Stimulated activated CD8-positive, alpha-beta memory T cell treated with anti-CD3 and anti-CD28 coated beads, Interleukin-15, amount 100 ng/mL, for 1 hour (primary cell): Measurements from ENCODE around the gene STYXL2.

ENCODE experiments used
- DNase-seq: peaks from one replicate; pipeline ENCODE4 v3.0.0-alpha.2; 2020; ENCODE audit warnings: low read depth

The STYXL2 gene

DNA sequence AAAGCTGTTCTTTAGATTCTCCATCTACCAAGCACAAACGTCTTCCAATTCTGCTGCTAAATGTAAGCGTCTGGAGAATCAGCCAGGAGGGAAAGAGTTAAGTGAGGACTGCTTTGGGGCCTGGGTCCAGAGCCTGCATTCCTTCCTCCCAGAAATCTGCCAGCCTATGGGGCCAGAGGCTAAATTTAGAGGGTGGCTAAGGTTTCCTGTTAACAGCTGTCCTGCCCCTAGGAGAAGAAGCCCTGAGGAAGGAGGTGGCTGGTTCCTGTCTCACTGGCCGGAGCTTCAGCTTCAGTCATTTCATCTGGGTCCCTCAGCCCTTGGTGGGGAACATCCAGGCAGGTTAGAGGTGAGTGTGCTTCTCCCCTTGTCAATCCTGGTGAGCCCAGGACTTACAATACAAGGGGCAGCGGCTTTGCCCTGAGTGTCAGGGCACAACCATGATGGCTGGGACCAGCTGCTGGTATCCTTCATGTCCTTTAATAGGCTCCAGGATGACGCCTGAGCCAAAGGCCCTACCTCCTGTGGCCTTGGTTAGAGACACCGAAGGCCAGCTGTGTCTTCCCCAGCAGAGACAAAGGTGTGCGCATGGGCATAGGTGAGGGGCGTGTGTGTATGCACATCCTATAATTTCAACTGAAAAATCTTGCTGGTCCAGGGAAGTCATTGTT lies at the start of gene STYXL2:
TSS of gene STYXL2 (plus strand) at position 230 of the 671 bp plus-strand sequence. CDS start 775 bp downstream, outside the sequence.
- no peak for DNase-seq

DNA sequence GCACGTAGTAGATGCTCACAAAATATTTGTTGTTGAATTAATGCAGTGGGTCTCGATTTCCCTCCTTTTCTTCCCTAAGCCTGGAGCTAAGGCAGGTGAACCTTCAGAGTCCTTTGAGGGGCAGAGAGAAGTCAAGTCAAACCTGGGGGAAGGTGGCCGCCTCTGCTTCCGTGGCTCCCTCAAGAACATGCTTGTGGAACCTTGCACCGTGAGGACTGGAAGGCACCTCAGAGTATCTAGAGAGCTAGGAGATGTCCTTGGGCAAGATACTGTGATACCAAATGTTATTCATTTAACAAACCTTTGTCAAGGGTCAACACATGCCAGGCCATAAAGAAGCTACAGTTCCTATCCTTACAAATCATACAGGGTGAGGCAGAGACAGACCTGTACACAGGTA lies 42.0 kb upstream of the STYXL2 start:
- no peak for DNase-seq

DNA sequence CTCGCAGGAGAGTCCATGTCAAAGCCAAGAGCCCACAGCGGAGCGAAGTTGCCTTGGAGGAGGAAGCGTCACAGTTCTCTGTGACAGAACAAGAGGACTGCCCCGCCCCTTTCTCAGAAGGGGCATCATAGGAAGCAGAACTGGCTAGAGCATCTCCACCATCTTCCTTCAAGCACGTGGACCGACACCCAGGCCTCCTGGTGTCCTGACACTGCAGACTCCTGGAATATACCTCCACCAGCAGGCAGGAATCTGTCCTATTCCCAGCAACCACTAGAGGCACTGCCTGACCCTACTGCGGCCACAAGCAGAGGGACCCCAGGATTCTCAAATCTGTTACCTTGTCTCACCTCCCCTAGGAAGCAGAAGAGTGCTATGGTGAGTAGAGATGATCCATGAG lies 41.5 kb upstream of the STYXL2 start:
- no peak for DNase-seq

DNA sequence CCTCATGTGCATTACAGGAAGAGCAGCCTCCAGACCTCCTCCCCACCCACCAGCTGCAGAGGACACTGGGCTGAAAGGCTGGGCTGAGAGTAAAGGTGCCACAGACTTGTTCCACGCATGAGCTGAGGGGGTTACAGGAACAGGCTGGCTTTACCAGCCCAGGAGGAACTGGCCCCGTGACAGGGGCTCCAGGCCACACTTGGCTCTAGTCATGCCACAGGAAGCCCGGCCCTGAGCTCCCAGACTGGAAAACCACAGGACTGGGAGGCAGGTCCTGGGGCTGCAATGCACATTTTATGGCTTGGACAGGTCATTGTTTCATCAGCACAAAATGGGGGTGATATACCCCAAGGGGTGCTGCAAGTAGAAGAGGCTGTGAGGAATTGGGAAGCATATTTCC lies 39.3 kb upstream of the STYXL2 start:
- DNase-seq, result no peak

DNA sequence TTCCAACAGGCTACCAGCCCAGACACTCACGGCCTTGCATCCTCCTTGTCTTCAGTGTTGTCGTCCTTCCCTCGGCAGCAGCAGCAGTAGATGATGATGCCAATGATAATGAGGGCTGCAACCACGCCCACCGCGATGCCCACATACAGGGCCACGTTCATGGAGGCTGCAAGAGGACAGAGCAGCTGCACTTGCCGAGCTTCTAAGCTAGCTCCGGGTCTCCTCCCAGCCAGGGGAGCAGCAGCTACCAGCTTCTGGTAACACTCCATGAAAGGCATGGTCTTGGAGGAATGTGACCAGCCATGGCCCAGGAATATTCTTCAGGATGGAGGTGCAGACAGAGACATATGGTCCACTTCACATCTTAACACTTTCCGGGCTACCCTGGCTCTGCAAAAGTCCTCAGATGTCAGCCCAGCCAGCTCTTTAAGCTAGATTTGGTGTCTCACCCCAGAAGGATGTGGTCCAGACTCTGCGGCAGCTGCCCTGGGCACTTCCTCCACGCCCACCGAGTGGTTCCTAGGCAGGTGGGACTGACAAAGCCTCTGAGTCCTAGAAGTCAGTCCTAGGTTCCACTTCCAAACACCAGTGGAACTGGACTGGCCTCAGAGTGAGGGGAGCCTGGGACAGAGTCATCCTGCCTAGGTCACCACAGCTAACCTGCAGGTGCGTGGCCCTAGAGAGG lies 38.8 kb upstream of the STYXL2 start:
- no peak for DNase-seq

DNA sequence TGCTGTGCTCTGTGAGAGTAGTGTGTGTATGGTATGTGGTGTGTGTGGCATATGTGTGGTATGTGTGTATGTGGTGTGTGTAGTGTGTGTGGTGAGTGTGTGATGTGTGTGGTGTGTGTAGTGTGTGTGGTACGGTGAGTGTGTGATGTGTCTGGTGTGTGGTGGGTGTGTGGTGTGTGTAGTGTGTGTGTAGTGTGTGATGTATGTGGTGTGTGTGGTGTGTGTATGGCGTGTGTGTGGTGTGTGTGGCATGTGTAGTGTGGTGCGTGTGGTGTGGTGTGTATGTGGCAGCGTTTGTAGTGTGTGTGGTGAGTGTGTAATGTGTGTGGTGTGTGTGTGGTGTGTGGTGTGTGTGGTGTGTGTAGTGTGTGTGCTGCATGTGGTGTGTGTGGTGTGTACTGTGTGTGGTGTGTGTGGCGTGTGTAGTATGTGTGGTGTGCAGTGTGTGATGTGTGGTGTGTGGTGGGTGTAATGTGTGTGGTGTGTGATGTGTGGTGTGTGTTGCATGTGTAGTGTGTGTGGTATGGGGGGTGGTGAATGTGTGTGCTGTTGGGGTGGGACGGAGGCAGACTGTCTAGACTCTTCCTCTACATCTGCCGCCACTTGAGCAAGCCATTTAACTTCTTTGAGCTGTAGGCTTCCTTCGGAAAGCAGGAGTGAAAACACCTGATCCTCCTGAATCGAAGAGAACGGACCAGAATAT lies 37.2 kb upstream of the STYXL2 start:
- DNase-seq, result no peak

DNA sequence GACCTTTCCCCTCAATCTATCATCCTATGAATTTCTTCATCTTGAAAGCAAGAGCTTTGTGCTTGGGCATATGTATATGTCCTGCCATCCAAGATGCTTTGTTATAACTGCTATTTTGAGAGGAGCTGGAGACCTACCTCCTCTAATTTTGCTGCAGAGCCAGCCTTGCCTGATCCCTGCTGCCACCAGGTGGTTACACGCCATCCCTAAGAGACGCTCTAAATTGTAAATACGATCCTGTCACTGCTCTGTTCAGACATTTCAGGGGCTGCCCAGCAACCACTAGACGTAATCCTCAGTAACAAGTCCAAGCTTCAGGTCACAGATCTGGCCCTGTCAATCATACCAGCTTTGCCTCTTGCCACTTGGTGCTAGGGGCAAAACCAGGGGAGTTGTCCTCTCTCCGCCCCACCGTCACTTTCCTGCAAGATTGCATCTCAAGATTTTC lies 36.6 kb upstream of the STYXL2 start:
- no peak for DNase-seq

DNA sequence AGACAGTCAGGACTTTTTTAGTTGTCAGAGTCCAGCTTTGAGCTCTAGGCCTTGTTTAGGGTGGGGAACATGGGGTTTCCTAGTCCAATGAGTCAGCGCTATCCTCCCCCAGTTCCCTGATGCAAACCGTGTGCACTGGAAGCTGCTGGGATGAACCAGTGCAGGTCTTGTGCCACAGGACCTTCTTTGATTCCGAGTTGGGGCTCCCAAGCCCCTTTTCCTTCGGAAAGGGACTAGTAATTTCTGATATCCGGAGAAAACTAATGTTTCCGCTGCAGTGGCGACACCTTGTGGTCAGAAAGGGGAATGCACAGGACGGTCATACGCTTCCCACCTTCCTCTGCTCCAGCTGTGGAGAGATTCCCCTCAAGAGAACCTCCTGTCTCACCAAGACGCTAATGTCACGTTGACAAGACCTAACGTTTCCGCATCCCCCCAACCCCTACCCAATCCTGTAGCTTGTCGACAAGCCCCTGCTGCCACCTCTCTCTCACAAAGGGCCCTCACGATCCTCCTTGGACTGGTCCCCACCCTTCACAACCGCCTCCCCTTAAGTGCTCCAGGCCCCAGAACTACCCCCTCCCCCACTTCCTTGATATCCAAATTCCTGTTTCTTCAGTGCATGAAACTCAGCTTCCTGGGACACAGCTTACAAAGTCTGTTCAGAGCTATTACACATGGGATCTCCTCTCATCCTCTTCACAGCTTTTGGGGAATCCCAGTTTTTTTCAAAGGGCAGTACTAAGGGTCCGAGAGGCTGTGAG lies 34.6 kb upstream of the STYXL2 start:
- DNase-seq, result peak; percentile 66

DNA sequence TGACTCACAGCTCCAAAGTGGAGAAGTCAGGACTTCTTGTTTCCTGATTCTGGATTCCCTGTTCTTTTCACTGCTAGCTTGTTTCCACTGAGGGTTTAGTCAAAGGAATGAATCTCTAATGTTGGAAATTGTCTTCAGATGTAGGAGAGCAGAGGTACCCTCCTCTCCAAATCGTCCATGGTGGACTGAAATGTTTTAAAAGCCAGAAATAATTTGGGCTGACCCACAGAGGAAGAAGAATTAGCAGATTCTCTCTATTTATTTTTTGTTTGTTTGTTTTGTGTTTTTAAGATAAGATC lies 34.1 kb upstream of the STYXL2 start:
- DNase-seq, result no peak

DNA sequence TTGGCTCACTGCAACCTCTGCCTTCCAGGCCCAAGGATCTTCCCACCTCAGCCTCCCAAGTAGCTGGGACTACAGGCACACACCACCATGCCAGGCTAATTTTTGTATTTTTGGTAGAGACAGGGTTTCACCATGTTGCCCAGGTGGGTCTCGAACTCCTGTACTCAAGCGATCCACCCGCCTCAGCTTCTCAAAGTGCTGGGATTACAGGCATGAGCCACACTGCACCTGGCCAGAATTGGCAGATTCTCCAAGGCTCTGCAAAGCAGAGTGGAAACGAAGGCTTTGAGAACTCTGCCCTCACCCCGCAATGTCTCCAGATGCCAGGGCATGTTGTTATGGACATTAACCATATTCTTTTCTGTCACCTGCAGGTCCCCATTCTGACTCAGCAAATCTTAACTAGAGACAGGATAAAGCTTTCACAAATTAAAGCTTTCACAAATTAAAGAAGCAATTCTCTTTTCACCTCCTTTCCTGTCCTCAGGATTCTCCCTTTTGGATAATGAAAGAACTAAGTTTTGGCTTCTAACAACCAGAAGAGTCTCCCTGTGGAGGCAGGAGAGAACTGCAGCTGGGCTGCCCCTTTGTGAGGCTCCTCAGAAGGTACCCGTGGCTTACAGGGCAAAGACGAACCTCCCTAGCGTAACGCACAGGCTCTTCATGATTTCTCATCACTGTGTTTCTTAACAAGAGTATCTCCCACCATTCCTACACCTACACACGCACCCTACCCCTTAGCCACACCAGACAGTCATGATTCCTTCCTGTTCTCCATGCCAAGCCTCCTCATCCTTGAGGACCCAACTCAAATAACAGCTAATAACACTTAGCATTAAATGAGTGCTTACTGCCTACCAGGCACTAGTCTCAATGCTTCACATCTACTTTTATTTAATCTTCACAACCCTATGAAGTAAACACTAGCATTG lies 33.5 kb upstream of the STYXL2 start:
- no peak for DNase-seq

DNA sequence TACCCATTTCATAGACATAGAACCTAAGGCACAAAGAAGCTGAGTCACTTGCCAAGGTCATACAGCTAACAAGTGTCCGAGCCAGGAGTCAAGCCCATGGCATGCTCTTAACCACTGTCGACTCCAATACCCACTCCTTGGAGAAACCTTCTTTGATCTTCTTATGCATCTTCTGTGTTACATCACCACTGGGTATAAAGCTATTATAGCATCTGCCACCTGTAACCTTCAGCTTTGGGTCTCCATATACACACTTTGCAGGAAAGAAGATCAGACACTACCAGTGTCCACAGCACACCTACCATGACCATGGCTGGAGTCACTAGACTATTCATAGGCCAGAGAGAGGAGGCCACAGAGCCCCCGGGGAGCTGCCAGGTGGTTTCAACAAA lies 32.8 kb upstream of the STYXL2 start:
- DNase-seq, result no peak

DNA sequence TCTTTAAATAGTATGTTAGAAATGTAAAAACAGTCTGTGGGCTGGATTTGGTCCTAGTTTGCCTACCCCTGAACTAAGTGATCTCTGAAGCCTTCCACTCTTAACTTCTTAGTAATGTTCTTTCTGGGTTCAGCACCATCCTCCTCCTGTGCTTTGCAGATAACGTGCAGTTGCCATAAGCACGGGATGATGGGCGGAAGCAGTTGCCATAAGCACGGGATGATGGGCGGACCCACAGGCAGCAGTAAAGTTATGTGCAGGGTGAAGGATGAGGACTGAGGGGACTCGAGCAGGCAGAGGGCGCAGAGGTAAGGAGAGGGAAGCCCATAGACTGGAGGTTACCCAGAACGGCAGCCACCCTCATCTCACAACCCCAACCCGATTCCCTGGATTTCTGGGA lies 29.3 kb upstream of the STYXL2 start:
- no peak for DNase-seq

DNA sequence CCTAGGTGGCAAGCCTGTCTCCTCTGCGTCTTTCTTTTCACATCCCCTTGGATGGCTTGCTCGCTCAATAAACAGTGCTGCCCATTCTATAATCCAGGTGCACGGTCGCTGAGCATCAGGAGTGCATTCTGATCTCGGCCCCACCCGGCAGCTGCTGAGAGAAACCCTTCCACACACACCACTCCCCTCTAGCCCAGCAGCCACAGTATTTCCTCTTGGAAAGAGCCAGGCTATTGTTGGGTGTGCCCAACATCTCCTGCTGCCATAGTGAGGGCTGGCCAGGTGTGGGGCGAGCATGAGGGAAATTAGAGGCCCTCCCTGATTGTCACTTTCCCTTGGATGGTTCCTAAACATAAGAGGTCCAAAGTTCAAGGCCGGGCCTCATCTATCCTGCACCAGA lies 28.4 kb upstream of the STYXL2 start:
- DNase-seq, result no peak

DNA sequence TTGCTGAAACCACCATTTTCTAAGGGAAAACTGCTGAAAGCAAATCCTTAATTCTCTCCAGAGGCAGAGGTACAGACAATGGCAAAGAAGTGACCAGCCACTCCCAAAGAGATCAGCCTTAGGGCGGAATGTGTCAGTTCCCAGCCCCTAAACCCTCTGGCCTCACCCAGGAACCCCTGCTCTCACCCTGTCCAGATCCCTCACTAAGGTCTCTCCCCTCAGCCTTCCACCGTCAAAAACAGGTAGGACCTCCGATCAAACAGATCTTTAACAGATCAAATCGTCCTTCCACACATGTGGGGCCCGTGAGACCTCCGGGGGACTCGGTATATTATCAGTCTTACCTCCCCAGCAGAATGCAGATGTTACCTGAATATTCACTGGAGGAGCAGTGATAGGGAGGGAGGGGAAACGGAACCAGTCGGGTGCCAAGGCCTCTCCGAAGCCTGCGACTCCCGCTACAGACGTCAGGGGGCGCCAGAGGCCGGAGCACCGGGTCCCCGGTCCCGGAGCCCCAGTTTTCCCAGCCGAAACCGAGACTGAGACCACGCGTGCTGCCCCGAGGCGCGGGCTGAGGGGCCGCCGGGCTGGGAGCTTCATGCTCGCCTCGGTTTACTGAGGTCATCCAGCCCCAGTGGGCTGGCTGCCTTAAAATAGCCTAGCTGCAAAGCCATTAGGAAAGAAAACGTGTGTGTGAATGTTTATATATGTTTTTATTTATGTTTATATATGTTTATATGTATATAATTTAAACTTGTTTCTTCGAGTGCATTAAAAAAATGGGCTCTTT lies 27.3 kb upstream of the STYXL2 start:
- DNase-seq, result peak; percentile 74

DNA sequence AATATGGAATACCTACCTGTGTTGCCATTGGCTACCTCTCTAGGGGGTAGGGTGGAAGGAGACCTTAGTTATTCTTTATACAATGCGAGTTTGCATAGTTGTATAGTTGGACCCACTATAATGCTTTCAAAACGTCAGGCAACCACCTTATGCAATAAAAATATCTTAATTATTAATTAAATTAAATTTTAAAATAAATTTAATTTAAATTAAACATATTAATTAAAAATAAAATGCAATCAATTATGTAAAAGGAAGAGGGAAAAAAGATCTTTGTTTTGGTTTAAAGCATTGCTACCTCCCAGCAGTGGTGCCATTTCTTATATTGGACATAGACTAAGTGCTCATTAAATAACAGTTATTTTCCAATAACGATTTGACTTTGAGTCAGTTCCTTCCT lies 26.0 kb upstream of the STYXL2 start:
- no peak for DNase-seq

DNA sequence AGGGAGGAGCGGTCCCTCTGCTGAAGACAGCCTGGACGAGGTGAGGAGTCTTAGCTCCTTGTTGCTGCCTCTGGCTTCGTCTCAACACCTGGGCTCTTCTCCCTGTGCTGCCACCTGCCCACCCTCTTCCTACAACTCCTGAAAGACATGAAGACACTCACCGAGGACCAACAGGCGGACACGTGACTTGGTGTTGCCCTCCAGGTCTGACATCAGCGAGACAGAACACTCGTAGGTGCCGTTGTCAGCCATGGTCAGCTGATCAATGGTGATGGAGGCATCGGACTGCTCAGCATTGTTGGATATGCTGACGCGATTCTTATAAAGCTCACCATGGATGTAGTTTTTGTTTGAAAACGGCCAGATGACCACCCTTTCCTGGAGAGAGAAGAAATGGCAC lies 25.1 kb upstream of the STYXL2 start:
- no peak for DNase-seq

DNA sequence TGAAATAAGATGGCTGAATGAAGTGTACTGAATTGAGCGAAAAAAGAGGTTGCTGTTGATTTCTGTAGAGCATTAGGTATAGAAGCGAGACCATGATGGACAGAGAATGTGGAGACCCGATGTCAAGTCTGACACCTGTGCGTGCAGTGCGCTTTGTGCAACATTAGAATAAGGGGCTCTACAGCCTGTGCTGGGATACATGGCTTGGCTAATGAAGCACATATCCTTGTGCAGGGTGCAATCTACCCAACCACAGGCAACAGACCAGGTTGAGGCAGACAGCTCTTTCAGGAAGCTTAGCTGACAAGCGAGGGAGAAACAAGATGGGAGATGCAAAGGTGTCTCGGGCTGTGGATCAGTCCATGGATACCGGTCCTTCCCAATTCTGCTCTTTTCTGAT lies 22.6 kb upstream of the STYXL2 start:
- DNase-seq, result no peak

DNA sequence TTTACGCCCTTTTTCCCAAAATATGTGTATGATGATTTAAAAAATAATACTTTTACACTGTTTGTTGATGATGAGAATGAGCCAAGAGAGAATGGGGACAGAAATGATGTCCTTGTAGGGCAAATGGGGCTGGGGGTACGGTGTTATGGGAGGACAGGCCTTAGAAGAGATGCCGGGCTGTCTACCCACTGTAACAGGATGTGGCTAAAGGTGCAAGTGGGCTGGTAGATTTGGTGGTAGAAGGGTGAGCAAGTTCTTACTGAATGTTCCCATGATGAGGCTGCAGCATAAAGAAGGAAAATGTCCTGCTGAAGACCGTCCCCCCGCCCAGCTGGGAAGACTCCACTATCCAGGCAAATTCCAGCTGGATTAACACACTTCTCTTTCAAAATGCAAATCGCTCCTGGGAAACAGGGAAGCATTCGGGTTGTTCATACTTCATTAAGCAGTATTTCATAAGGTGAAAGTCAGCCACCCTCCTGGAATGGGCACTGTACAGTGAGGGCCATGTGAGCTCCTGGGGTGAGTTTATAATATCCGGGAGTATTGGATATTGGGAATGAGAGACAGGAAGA lies 17.7 kb upstream of the STYXL2 start:
- no peak for DNase-seq

DNA sequence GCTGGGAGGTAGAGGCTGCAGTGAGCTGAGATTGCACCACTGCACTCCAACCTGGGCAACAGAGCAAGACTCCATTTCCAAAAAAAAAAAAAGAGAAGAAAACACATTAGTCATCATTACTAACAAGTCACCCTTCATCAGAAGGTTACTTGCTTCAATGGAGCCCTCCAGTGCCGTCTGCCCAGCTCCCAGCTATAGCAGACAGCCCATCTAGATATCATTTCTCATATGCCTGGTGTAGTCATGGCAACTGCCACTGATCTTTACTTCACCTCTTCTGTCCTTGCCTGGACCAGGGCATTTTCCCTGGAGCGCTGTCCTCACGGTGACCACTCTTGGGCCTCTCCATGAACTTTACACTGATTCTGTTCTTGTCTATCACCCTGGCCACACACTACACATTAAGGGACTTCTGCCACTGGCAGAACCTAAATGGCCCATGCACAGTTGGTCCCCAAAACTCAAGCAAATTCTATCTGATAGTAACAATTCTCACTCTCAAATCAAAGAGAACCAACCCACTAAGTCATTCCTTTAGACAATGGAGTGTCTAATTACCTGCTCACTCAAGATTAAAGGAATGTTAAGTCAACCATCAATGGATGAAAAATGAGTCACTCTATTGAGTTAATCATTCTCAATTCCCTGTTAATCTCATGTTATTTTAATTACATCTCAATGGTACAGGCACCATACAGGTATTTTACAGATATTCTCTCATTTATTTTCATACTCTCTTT lies 16.6 kb upstream of the STYXL2 start:
- no peak for DNase-seq

DNA sequence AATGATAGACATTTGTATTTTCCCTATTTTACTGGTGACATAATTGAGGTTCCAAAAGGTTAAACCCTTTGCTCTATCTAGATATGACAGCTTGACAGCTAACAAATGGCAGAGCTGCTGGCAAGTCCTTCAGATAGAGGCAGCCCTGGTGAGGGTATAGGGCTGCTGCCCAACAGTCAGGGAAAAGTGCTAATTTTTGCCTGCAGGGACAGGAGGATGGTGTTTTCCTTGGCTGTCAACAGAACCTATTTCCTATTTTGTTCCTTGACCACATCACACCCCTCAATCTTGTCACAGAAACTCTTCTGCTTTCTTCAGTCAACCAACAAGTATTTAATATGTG lies 16.0 kb upstream of the STYXL2 start:
- DNase-seq, result no peak
